PC-9 (cell line): ENCODE measurements around the gene AP1B1. TPM values are rescaled to one million over a fixed set of nuclear protein-coding genes. Genes with fewer than 3 reads are reported as not detected.

Experiments used
- BruUV-seq: library from RNA; stranded (reverse); fragments of 400-500 nt; replicated peaks from 2 replicates; lab custom pipeline; 2021; lab: Mats Ljungman, UMichigan
- CTCF ChIA-PET: fragments of 300-600 bp; sonication (Branson Sonifier 250); formaldehyde crosslinking; loops from one replicate; lab custom pipeline; 2022; ENCODE audit warnings: antibody characterized with exemption; lab: Charles Lee
- POLR2A ChIA-PET: fragments of 300-600 bp; sonication (Branson Sonifier 250); formaldehyde crosslinking; loops from one replicate; lab custom pipeline; 2022; ENCODE audit warnings: antibody characterized with exemption; ENCODE audit not compliant: unreplicated experiment; lab: Charles Lee
- DNase-seq, 2 experiments: peaks; one replicate each; pipeline versions ENCODE4 v3.0.0 to v3.0.0-alpha.2; 2015 to 2022; ENCODE audit warnings: mixed read lengths in 1 of 2
- H2AFZ ChIP-seq: fragments of 200-600 bp; sonication (generic); 2 replicates; pipeline ENCODE4 v1.8.1; 2017; ENCODE audit warnings: antibody characterized with exemption
- H3F3A ChIP-seq: fragments of 200-600 bp; sonication (generic); 2 replicates; pipeline ENCODE4 v1.8.1; 2017; ENCODE audit warnings: antibody characterized with exemption, mild to moderate bottlenecking, low read depth; ENCODE audit not compliant: insufficient read depth
- H3K27ac ChIP-seq: fragments of 200-600 bp; sonication (generic); 2 replicates; pipeline ENCODE4 v1.6.1; 2016; ENCODE audit warnings: mixed run types
- H3K27me3 ChIP-seq: fragments of 200-600 bp; sonication (generic); 2 replicates; pipeline ENCODE4 v1.6.1; 2016; ENCODE audit warnings: low read depth, mixed run types; ENCODE audit not compliant: insufficient read depth
- H3K36me3 ChIP-seq: fragments of 200-600 bp; sonication (generic); 2 replicates; pipeline ENCODE4 v1.6.1; 2016; ENCODE audit warnings: low read depth, mixed run types
- H3K4me1 ChIP-seq: fragments of 200-600 bp; sonication (generic); replicated peaks from 2 replicates; pipeline ENCODE4 v1.6.1; 2016; ENCODE audit warnings: mixed run types; ENCODE audit not compliant: insufficient read depth
- H3K4me2 ChIP-seq: fragments of 200-600 bp; sonication (generic); 2 replicates; pipeline ENCODE4 v1.6.1; 2017; ENCODE audit warnings: mixed run types
- H3K4me3 ChIP-seq: fragments of 200-600 bp; sonication (generic); 2 replicates; pipeline ENCODE4 v1.6.1; 2016; ENCODE audit warnings: mixed run types
- H3K79me2 ChIP-seq: fragments of 200-600 bp; sonication (generic); 2 replicates; pipeline ENCODE4 v1.6.1; 2017; ENCODE audit warnings: low read depth, mixed run types
- H3K9me2 ChIP-seq: fragments of 200-600 bp; sonication (generic); 2 replicates; pipeline ENCODE4 v1.8.1; 2017; ENCODE audit warnings: mild to moderate bottlenecking; ENCODE audit not compliant: insufficient read depth
- H3K9me3 ChIP-seq: fragments of 200-600 bp; sonication (generic); 2 replicates; pipeline ENCODE4 v1.8.1; 2016; ENCODE audit warnings: low read depth; ENCODE audit not compliant: insufficient read depth
- H4K20me1 ChIP-seq: fragments of 200-600 bp; sonication (generic); 2 replicates; pipeline ENCODE4 v1.8.1; 2017; ENCODE audit not compliant: insufficient read depth
- EZH2 ChIP-seq: fragments of 200-600 bp; sonication (generic); IDR thresholded peaks from 2 replicates; pipeline ENCODE4 v1.8.0; 2017; ENCODE audit warnings: antibody characterized with exemption, low read depth
- intact Hi-C: fragments of 100-400 bp; cut with micrococcal nuclease; formaldehyde crosslinking; loops from one replicate; pipeline ENCODE4 v1.10.0; 2022; ENCODE audit not compliant: unreplicated experiment
- total RNA-seq: library from RNA; stranded (reverse); gene quantifications from 2 replicates; pipeline ENCODE4 v1.2.3, GENCODE V29; 2021
- TF ChIP-seq, protein P1 (sequence below): fragments of 200-600 bp; sonication (generic); conservative IDR thresholded peaks from 2 replicates; pipeline ENCODE4 v1.6.1; 2017; ENCODE audit warnings: mixed run types, antibody characterized with exemption, mild to moderate bottlenecking, moderate library complexity

AP1B1 gene
- total RNA-seq, 1 experiment from 2014 or later: 50.8 TPM

DNA sequence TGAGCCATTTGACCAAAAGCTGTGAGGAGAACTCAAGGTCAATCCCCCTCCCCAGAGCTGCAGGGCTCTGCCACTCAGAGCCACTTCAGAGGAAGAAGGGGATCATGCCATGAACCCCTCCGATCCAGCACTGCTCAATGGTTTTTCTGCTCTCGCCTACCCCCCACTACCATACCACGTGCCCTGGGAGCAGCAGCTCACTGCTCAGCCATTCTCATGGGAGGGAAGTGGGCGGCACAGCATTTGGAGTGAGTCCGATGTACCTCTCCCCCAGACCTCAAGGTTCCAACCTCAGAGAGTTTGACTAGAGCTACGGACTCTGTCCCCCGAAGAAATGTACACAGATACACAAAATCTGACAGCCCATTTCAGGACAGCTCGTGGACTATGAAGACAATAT lies 34.5 kb downstream of the AP1B1 start:
- ChIA-PET POLR2A (no interaction called here), CTCF (no interaction called here)
- Histone ChIP-seq H3K79me2 (no peaks in the 10 kb centered on the region), H3K4me3 (no peak overlapping the region), H3K36me3 (peaks cover 13% of the 10 kb centered on the region; the same call in 1 of the 2 replicates), H3K4me1 (no peaks in the 10 kb centered on the region), H2AFZ (no peak overlapping the region), H3K4me2 (no peak overlapping the region), H4K20me1 (no peaks in the 10 kb centered on the region), H3K9me3 (no peaks in the 10 kb centered on the region), H3K27ac (no peak overlapping the region), H3K27me3 (no peaks in the 10 kb centered on the region), H3K9me2 (no peaks in the 10 kb centered on the region), H3F3A (0 out of 2 replicates have a peak, but pooled peaks cover 7% of the 10 kb centered on the region)
- intact Hi-C loops: no loop called here
- DNase-seq: no peak
- no TSS peak for BruUV-seq
- TF ChIP-seq EZH2: no peak
- TF ChIP-seq, protein P1, sequence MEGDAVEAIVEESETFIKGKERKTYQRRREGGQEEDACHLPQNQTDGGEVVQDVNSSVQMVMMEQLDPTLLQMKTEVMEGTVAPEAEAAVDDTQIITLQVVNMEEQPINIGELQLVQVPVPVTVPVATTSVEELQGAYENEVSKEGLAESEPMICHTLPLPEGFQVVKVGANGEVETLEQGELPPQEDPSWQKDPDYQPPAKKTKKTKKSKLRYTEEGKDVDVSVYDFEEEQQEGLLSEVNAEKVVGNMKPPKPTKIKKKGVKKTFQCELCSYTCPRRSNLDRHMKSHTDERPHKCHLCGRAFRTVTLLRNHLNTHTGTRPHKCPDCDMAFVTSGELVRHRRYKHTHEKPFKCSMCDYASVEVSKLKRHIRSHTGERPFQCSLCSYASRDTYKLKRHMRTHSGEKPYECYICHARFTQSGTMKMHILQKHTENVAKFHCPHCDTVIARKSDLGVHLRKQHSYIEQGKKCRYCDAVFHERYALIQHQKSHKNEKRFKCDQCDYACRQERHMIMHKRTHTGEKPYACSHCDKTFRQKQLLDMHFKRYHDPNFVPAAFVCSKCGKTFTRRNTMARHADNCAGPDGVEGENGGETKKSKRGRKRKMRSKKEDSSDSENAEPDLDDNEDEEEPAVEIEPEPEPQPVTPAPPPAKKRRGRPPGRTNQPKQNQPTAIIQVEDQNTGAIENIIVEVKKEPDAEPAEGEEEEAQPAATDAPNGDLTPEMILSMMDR: no peak

DNA sequence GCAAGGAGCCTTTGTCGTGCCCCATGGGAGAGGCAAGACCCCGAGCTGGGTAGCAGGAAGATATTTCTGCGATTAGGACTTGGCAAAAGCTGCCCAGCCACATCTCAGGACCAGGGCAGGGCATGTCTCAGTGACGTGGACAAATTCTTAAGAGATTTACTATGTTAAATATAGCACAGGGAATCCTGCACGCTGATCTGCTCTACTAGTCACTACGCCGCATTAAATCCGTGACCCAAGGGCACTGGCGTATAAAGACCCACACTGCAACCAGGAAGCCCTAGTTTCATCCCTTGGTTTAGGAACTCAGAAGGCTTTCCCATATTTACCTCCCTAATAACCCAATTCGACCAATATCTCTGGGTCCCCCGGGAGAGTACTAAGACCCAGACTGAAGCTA lies 35.1 kb downstream of the AP1B1 start:
- TF ChIP-seq, protein P1: no peak
- no peak for TF ChIP-seq EZH2
- Histone ChIP-seq H3F3A (0 out of 2 replicates have a peak, but pooled peaks cover 7% of the 10 kb centered on the region), H3K4me3 (no peak overlapping the region), H4K20me1 (no peaks in the 10 kb centered on the region), H3K27ac (no peak overlapping the region), H3K9me3 (no peaks in the 10 kb centered on the region), H3K4me2 (no peak overlapping the region), H3K9me2 (no peaks in the 10 kb centered on the region), H3K36me3 (peaks cover 18% of the 10 kb centered on the region), H3K4me1 (no peaks in the 10 kb centered on the region), H2AFZ (no peak overlapping the region), H3K79me2 (no peaks in the 10 kb centered on the region), H3K27me3 (no peaks in the 10 kb centered on the region)
- no TSS peak for BruUV-seq
- ChIA-PET CTCF (no interaction called here), POLR2A (no interaction called here)
- intact Hi-C loops: no loop called here
- no peak for DNase-seq

DNA sequence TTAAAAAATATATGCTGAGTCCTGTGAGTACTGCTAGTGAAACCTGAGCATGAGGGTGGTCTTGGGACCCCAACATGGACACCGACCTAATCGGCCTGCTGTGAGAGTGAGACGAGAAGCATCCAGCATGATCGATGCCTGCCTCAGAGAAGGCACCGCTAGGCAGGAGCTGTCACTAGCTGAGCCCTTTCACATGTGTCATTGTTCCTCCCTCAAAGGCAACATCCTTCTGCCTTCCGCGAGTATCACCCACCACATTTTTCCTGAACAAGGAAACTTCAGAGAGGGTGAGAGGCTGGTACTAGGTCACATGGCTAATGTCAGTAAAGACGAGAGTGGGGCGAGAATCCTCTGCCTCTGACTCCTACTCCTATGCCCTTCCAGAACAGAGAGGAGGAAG lies 35.6 kb downstream of the AP1B1 start:
- POLR2A ChIA-PET: no interaction called here
- Histone ChIP-seq H3K79me2 (no peaks in the 10 kb centered on the region), H3K4me3 (no peak overlapping the region), H3K9me2 (no peaks in the 10 kb centered on the region), H3K36me3 (peaks cover 20% of the 10 kb centered on the region), H3F3A (0 out of 2 replicates have a peak, but pooled peaks cover 7% of the 10 kb centered on the region), H3K27ac (no peak overlapping the region), H3K4me1 (no peaks in the 10 kb centered on the region), H3K27me3 (no peaks in the 10 kb centered on the region), H4K20me1 (no peaks in the 10 kb centered on the region), H3K4me2 (no peak overlapping the region), H3K9me3 (no peaks in the 10 kb centered on the region), H2AFZ (no peak overlapping the region)
- no peak for DNase-seq
- no peak for TF ChIP-seq EZH2
- TF ChIP-seq, protein P1: no peak
- CTCF ChIA-PET: no interaction called here
- intact Hi-C loops: no loop called here
- no TSS peak for BruUV-seq
